Left renal cortex interstitium (tissue), 4 donors: Measurements from ENCODE around the gene TATDN2. TPM values are rescaled to one million over a fixed set of nuclear protein-coding genes. Genes with fewer than 3 reads are reported as not detected.

Experiments used
- DNase-seq, 4 donors: peaks; one replicate each; pipeline ENCODE4 v3.0.0-alpha.2; 2013; ENCODE audit warnings: low read depth in 4 of 4, low spot score in 2 of 4, missing footprints in 1 of 4
- polyA plus RNA-seq, 4 donors: library from polyadenylated mRNA; unstranded; fragments of 120-200 nt; gene quantifications; one replicate each; pipeline ENCODE4 v1.2.1, GENCODE V29; 2013; ENCODE audit not compliant: insufficient read length in 4 of 4

The TATDN2 gene
- polyA plus RNA-seq, 4 donors = 33.7 to 36.5 (median 34.9) TPM

DNA sequence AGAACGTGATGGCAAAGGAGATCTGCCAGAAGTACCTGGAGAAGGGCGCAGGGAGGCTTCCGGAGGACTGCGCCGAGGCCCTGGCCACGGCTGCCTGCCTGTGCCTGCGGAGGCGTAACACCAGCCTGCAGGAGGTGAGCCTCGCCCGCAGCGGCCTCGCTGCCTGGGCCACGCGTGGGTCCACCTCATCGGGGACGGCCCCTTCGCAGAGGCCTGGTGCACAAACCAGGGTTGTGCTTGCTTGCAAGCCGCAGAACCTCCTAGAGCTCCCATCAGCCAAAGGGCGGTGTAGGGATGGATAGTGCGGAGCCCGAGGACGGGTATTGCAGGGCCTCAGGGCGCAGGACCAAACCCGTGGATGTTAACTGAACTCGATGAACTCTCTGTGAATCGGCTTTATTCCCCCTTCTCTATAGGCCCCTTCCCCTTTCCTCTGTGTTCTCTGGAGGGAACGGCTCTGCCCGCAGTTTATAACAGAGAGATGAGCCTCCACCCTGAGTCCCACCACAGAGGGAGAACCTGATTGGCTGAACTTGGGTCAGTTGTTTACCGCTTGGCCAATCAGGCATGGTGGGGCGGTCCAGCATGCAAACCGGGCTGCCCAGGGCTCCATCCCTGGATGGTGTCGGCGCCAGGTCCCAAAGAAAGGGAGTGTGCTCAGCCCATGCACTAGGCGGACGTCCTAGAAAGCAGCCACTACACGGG, 13.6 kb upstream of the TATDN2 start:
- DNase-seq = no peak

- DNase-seq = no peak
Observed at GRCh38 chr3:10235551-10235950, 12.7 kb upstream of the TATDN2 start.

- no peak for DNase-seq
Observed at GRCh38 chr3:10238345-10239183, 9.7 kb upstream of the TATDN2 start.

DNA sequence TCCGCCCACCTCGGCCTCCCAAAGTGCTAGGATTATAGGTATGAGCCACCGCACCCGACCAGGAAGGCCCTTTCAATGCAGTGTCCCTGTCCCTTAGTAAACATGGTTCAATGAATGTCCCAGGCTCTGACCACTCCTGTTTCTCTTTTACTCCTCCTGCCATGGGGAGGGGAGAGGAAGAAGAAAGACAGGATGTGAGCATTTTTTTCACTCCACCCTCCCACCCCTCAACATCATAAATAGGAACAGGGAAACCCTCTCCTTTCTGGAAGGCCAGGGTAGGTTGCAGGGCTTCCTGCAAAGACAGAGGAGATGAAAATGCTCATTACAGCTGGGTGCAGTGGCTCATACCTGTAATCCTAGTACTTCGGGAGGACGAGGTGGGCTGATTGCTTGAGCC, 7.5 kb upstream of the TATDN2 start:
- no peak for DNase-seq

GRCh38 chr3:10242182-10243065, 5.8 kb upstream of the TATDN2 start:
- DNase-seq = no peak

DNA sequence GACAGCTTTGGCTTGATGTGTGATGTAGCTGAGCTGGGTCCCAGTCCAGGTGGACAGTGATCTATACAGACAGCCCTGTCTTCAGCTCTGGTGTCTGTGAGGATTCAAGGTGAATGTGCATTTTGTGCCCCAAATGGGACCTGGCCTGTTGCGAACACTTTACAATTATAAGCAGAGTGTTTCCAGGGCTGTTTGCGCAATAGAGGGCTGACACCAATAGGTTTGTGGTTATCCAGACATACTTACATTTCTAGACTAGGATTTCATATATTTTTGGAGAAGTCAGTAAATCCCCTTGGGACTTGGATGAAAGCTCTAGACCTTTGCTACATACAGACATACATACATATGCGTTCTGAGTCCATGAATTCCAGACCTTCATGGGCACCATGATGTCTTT, 4.2 kb upstream of the TATDN2 start:
- no peak for DNase-seq

GRCh38 chr3:10245081-10245712, 3.1 kb upstream of the TATDN2 start:
- no peak for DNase-seq

DNA sequence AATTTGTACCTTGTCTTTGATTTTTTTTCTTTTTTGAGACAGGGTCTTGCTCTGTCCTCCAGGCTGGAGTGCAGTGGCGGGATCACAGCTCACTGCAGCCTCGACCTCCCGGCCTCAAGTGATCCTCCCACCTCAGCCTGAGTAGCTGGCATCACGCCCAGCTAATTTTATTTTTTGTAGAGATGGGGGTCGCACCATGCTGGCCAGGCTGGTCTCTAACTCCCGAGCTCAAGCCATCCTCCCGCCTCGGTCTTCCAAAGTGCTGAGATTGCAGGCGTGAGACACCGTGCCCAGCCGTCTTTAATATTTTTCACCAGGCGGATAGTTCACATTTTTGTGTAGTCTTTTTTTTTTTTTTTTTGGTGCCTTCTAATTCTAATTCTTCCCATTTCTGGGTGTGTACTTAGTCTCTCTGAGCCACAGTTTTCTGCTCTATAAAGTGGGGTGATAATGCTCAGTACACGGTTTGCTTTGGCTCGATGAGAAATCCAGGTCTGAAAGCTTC, 528 bp upstream of the TATDN2 start:
- no peak for DNase-seq

DNA sequence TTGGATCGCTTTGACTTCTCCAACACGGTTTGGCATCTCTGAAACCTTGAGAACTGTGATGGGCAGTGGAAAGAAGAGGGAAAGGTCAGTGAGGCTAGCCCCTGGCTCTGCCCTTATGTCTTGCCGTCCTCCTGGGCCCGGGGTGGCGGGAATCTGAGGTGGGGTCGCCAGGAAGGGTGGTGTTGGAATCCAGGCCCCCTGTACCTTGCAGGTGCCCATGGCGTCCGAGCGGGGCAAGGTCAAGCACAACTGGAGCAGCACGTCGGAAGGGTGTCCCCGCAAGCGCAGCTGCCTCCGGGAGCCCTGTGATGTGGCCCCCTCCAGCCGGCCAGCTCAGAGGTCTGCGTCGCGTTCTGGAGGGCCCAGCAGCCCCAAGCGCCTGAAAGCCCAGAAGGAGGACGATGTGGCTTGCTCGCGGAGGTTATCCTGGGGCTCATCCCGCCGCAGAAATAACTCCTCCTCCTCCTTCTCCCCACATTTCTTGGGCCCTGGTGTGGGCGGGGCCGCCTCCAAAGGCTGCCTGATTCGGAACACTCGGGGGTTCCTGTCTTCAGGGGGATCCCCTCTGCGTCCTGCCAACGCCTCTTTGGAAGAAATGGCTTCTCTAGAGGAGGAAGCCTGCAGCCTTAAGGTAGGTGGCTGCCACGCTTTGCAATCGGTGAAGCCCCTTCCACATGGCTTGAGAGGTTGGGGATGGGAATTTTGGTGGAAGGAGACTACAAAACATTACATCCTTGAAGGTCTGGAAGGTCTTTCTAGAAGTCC, 907 bp downstream of the TATDN2 start:
- DNase-seq = no peak

DNA sequence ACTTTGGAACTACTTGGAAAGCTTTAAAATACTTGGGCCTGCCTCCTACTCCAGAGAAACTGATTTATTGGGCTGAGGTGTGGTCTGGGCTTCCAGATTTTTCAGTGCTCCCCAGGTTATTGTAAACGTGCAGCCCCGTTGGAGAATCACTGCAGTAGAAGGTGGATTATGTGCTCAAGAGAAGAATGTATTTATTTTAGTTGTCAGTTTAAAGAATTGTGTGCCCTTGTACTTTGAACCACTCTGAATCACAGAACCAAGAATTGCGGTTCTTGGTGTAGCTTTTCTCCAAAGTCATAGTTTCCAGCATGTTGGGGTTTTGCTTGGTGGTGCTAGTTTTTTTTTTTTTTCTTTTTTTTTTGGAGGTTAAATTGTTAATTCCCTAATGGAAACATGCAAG, 1.6 kb downstream of the TATDN2 start:
- DNase-seq = no peak

DNA sequence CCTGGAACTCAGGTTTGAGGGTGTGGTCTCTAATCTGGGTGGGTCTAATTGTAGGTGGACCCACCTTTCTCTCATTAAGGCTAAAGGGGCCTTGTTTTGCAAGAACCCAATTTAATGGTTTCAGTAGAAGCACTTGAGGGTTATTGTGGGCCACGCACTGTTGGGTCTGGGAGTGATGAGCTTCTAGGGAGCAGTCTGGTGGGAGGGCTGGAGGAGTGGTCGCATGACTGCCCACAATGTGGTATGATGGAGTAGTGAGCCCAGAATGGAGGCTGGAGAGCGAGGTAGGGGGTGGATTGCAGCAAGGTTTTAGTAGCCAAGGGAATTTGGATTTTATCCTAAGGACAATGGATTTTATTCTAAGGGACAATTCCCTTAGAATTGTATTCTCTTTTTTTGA, 2.7 kb downstream of the TATDN2 start:
- no peak for DNase-seq

DNA sequence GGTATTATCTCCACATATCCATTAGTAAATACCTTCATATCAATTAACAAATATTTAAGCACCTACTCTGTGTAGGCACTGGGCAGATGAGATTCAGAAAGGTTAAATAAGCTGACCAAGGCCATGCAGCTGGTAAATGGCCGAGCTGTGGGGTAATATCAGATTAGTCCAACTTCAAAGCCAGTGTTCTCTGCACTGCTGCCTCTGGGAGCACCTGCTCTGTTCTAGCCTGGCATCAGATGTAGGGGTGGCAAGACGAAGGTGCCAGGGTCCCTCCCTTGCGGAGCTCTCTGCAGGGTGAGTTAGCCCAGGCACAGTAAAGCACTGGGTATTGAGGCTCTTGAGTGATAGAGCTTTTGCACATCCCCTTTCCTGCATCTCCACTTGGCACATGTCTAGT, 5.5 kb downstream of the TATDN2 start:
- no peak for DNase-seq

DNA sequence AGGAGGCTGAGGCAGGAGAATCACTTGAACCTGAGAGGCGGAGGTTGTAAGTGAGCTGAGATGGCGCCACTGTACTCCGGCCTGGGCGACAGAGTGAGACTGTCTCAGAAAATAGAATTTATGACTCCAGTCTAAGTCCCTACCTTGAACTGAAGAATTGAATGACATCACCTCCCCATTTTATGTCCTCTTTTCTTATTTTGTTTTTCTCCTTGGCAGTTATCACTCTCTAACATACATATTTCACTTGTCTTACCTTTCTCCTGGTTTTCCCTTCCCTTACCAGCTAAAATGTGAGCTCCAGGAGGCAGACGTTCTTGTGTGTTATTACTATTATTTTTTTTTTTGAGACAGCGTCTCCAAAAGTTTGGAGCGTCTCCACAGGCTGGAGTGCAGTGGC, 7.6 kb downstream of the TATDN2 start:
- DNase-seq = no peak

DNA sequence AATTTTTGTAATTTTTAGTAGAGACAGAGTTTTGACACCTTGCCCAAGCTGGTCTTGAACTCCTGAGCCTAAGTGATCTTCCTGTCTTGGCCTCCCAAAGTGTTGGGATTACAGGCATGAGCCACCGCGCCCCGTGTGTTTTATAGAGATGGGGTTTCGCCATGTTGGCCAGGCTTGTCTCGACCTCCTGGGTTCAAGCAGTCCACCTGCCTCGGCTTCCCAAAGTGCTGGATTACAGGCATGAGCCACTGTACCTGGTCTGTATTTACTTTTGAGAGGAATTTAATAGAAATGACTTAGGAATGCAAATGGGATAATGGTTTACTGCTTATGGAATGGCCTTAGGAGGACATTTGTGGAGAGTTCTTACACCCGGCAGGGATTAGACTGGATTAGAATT, 10.8 kb downstream of the TATDN2 start:
- no peak for DNase-seq

GRCh38 chr3:10259798-10260197, 11.5 kb downstream of the TATDN2 start:
- DNase-seq = no peak

GRCh38 chr3:10260211-10260701, 12.0 kb downstream of the TATDN2 start:
- no peak for DNase-seq

DNA sequence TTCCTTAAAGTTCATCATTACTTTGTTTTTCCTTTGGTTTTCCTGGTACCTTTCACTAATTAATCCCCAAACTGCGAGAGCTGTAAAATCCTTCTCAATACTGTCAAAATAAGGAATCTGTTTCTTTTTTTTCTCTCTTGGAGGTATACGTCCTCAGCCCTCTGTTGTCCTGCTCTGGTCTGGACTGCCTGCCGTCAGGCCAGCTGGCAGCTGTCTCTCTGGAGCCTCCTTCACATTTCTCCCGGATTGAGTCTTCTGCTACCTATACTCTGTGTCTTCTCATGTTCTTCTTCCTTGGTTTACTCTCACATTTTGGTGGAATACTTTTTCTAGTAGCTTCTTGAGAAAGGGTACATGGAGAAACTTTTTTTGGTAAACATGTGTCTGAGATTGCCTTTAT, 13.8 kb downstream of the TATDN2 start:
- DNase-seq = no peak

GRCh38 chr3:10263646-10264363, 15.5 kb downstream of the TATDN2 start:
- DNase-seq = no peak

DNA sequence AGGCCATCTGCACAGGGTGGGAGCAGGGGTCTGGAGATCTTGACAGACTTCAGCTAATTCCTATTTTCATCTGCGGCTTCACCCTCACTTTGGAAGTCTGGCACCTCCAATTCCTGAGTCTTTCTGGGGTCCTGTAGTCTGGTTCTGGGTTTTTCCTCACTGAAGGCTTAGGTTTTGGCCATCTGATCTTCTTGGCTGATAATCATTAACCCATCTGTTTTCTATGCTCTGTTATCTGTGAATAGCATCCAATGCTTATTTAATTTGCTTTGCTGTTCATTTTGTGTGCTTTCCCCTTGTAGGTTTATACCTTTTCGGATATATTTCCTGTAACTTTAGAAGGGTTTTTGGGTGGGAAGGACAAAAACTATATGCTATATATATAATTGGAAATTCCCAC, 17.6 kb downstream of the TATDN2 start:
- DNase-seq = no peak
